Frontal cortex (tissue), 4 donors: ENCODE measurements around the gene ATAD2B. TPM values are rescaled to one million over a fixed set of nuclear protein-coding genes. Genes with fewer than 3 reads are reported as not detected.

Experiments used
- DNase-seq, 2 donors: peaks; one replicate each; pipeline ENCODE4 v3.0.0; 2012; ENCODE audit warnings: low spot score in 2 of 2
- FAIRE-seq: peaks from 2 replicates; lab custom pipeline; 2012; peaks lifted over from hg19 to GRCh38; lab: Jason Lieb, UNC
- total RNA-seq: library from RNA; depleted of rRNA; stranded (reverse); fragments of >200 nt; gene quantifications from one replicate; pipeline ENCODE4 v1.2.3, GENCODE V29; 2014
- donor health status: control.
- donor health status: control.
- donor health status: control.

Gene ATAD2B
- total RNA-seq, 1 donor from 2014 or later: 55.0 TPM

- DNase-seq: no peak
- FAIRE-seq: no peak
These were observed 214.2 kb downstream of the ATAD2B start for GRCh38 chr2:23712756-23713151.

- no peak for DNase-seq
These were observed 214.8 kb downstream of the ATAD2B start for GRCh38 chr2:23711979-23712755.

GRCh38 chr2:23709311-23709710, 217.6 kb downstream of the ATAD2B start:
- DNase-seq (no peak), FAIRE-seq (no peak)

More at GRCh38 chr2:23711979-23712755, 214.8 kb downstream of the ATAD2B start:
- no peak for FAIRE-seq

GRCh38 chr2:23708771-23709170, 218.2 kb downstream of the ATAD2B start:
- no peak for DNase-seq
- FAIRE-seq: no peak

- no peak for FAIRE-seq
- DNase-seq: no peak
These were observed 219.8 kb downstream of the ATAD2B start for GRCh38 chr2:23707096-23707495.

- no peak for DNase-seq
- no peak for FAIRE-seq
These were observed 220.3 kb downstream of the ATAD2B start for GRCh38 chr2:23706613-23707078.

GRCh38 chr2:23705771-23706612, 220.9 kb downstream of the ATAD2B start:
- FAIRE-seq: no peak

GRCh38 chr2:23703583-23704385, 223.1 kb downstream of the ATAD2B start:
- FAIRE-seq: no peak
- no peak for DNase-seq

More at GRCh38 chr2:23705771-23706612, 220.9 kb downstream of the ATAD2B start:
- DNase-seq: peak in 1 of 2 donors; percentile 28

GRCh38 chr2:23703037-23703582, 223.8 kb downstream of the ATAD2B start:
- FAIRE-seq (no peak), DNase-seq (no peak)

GRCh38 chr2:23700627-23701026, 226.3 kb downstream of the ATAD2B start:
- no peak for FAIRE-seq
- DNase-seq: no peak

GRCh38 chr2:23699580-23699925, 227.4 kb downstream of the ATAD2B start:
- FAIRE-seq (no peak), DNase-seq (no peak)

GRCh38 chr2:23698721-23699579, 228.0 kb downstream of the ATAD2B start:
- no peak for DNase-seq
- FAIRE-seq: no peak

Other genes starting within 250 kb of the ATAD2B start
- gene UBXN2A, start 13.3 kb upstream of the ATAD2B start, total RNA-seq: 64.8 TPM
- gene MFSD2B, start 83.0 kb upstream of the ATAD2B start, total RNA-seq: 0.41 TPM
- gene WDCP, start 120.3 kb upstream of the ATAD2B start, total RNA-seq: 27.3 TPM
- gene FKBP1B, start 122.6 kb upstream of the ATAD2B start, total RNA-seq: 73.8 TPM
- 125 TPM for gene SF3B6, start 149.2 kb upstream of the ATAD2B start, total RNA-seq
- 15.5 TPM for gene TP53I3, start 157.7 kb upstream of the ATAD2B start, total RNA-seq
- gene PFN4, start 196.2 kb upstream of the ATAD2B start, total RNA-seq: not detected
- gene FAM228B, start 196.3 kb upstream of the ATAD2B start, total RNA-seq: 127 TPM
- 3.3 TPM for gene FAM228A, start 247.9 kb upstream of the ATAD2B start, total RNA-seq